Body of pancreas (tissue), 4 donors: ENCODE data around the gene GSE1.

Experiments
- CTCF ChIP-seq, 7 experiments: fragments of 450-650 bp in 4 of 7; fragments of 200-600 bp in 3 of 7; sonication (generic) in 3 of 7; IDR thresholded peaks; one replicate each; pipeline ENCODE4 v1.5.1; 2016 to 2019; ENCODE audit warnings: antibody characterized with exemption in 7 of 7
- POLR2A ChIP-seq, 3 donors: fragments of 450-650 bp; IDR thresholded peaks; one replicate each; pipeline ENCODE4 v1.6.1; 2016; ENCODE audit warnings: antibody characterized with exemption in 3 of 3, mild to moderate bottlenecking in 2 of 3

- TF ChIP-seq CTCF (IDR thresholded peaks at IDR 0.05) (no peak), POLR2A (IDR thresholded peaks at IDR 0.05) (no peak)
Observed at GRCh38 chr16:85652431-85653221, 39.5 kb downstream of the GSE1 start.
